HepG2 (cell line): ENCODE measurements around the gene NUP88. TPM values are rescaled to one million over a fixed set of nuclear protein-coding genes. Genes with fewer than 3 reads are reported as not detected.

ENCODE experiments used
- AKAP8 ChIP-seq: sonication (generic); formaldehyde crosslinking; IDR thresholded peaks from 2 replicates; pipeline ENCODE4 v1.5.1; 2020; ENCODE audit warnings: mild to moderate bottlenecking, missing genetic modification reagents
- E2F5 ChIP-seq: sonication (generic); formaldehyde crosslinking; conservative IDR thresholded peaks from 2 replicates; pipeline ENCODE4 v1.4.0; 2020; ENCODE audit warnings: missing genetic modification reagents
- FOXM1 ChIP-seq: sonication (generic); formaldehyde crosslinking; IDR thresholded peaks from 2 replicates; pipeline ENCODE4 v1.5.0; 2020; ENCODE audit warnings: missing genetic modification reagents
- HMGXB4 ChIP-seq, 2 experiments: sonication (generic) in 1 of 2; formaldehyde crosslinking in 1 of 2; IDR thresholded peaks; 2 replicates each; pipeline versions ENCODE4 v1.4.0 to v1.6.1; 2018 to 2020; ENCODE audit warnings: missing genetic modification reagents in 2 of 2, borderline replicate concordance in 1 of 2, low read depth in 1 of 2, mild to moderate bottlenecking in 1 of 2, missing biosample characterization in 1 of 2
- HNRNPLL ChIP-seq: fragments of 200-400 bp; formaldehyde crosslinking; IDR thresholded peaks from 2 replicates; pipeline ENCODE4 v1.6.1; 2017; ENCODE audit warnings: mild to moderate bottlenecking, low read depth, low read length; ENCODE audit not compliant: poor library complexity, severe bottlenecking
- IRF2 ChIP-seq: IDR thresholded peaks from 2 replicates; pipeline ENCODE4 v1.6.1; 2018; ENCODE audit warnings: missing genetic modification reagents, missing compliant biosample characterization
- KDM5A ChIP-seq: fragments of 200-600 bp; sonication (generic); IDR thresholded peaks from 2 replicates; pipeline ENCODE4 v1.7.0; 2018; ENCODE audit warnings: antibody characterized with exemption, mild to moderate bottlenecking, low read length, borderline replicate concordance
- MAF1 ChIP-seq: sonication (generic); formaldehyde crosslinking; IDR thresholded peaks from 2 replicates; pipeline ENCODE4 v1.5.0; 2020; ENCODE audit warnings: missing genetic modification reagents, borderline replicate concordance
- NFE2L1 ChIP-seq: sonication (generic); formaldehyde crosslinking; IDR thresholded peaks from 2 replicates; pipeline ENCODE4 v1.4.0; 2020; ENCODE audit warnings: missing genetic modification reagents, mild to moderate bottlenecking, borderline replicate concordance
- PPARG ChIP-seq: conservative IDR thresholded peaks from 2 replicates; pipeline ENCODE4 v1.6.1; 2016; ENCODE audit warnings: missing biosample characterization, missing genetic modification reagents
- PRDM10 ChIP-seq: sonication (generic); formaldehyde crosslinking; IDR thresholded peaks from 2 replicates; pipeline ENCODE4 v1.4.0; 2020; ENCODE audit warnings: low read depth, missing genetic modification reagents
- RARA ChIP-seq: IDR thresholded peaks from 2 replicates; pipeline ENCODE4 v1.6.1; 2016; ENCODE audit warnings: missing genetic modification reagents, missing compliant biosample characterization
- RFX3 ChIP-seq: IDR thresholded peaks from 2 replicates; pipeline ENCODE4 v1.6.1; 2016; ENCODE audit warnings: missing biosample characterization, missing genetic modification reagents
- SNAPC5 ChIP-seq: sonication (generic); formaldehyde crosslinking; IDR thresholded peaks from 2 replicates; pipeline ENCODE4 v1.8.1; 2023; ENCODE audit warnings: mild to moderate bottlenecking, missing genetic modification reagents, borderline replicate concordance
- THAP7 ChIP-seq: sonication (generic); formaldehyde crosslinking; IDR thresholded peaks from 2 replicates; pipeline ENCODE4 v1.8.1; 2023; ENCODE audit warnings: mild to moderate bottlenecking, missing genetic modification reagents
- TMF1 ChIP-seq: sonication (generic); formaldehyde crosslinking; IDR thresholded peaks from 2 replicates; pipeline ENCODE4 v1.8.1; 2022; ENCODE audit warnings: low read depth, missing genetic modification reagents
- ZNF260 ChIP-seq: sonication (generic); formaldehyde crosslinking; IDR thresholded peaks from 2 replicates; pipeline ENCODE4 v1.4.0; 2020; ENCODE audit warnings: missing genetic modification reagents, low read depth, mild to moderate bottlenecking, borderline replicate concordance
- ZNF335 ChIP-seq: sonication (generic); formaldehyde crosslinking; IDR thresholded peaks from 2 replicates; pipeline ENCODE4 v1.4.0; 2020; ENCODE audit warnings: missing genetic modification reagents
- ZNF784 ChIP-seq: sonication (generic); formaldehyde crosslinking; IDR thresholded peaks from 2 replicates; pipeline ENCODE4 v1.5.1; 2020; ENCODE audit warnings: missing genetic modification reagents, mild to moderate bottlenecking, borderline replicate concordance
- ZNF879 ChIP-seq: sonication (generic); formaldehyde crosslinking; IDR thresholded peaks from 2 replicates; pipeline ENCODE4 v1.8.1; 2023; ENCODE audit warnings: missing genetic modification reagents
- polyA plus RNA-seq, 8 experiments: library from polyadenylated mRNA; depleted of rRNA in 3 of 8; stranded (reverse) in 7 of 8; unstranded in 1 of 8; fragments of >200 nt; fragmentation: Illumina TruSeq in 4 of 8; extraction: Trizol in 4 of 8; gene quantifications; 2 replicates each; pipeline versions ENCODE4 v1.2.1 to v1.2.3, GENCODE V29; 2011 to 2016; ENCODE audit warnings: low read depth in 4 of 8, missing spikeins in 1 of 8, mixed read lengths in 1 of 8; ENCODE audit not compliant: insufficient read depth in 1 of 8
- total RNA-seq, 5 experiments: library from RNA; depleted of rRNA; stranded (reverse); fragments of >200 nt; fragmentation: Illumina TruSeq; extraction: Trizol; gene quantifications; 2 replicates each; pipeline ENCODE4 v1.2.3, GENCODE V29; 2016; ENCODE audit warnings: low read depth in 1 of 5

NUP88 gene
- total and polyA plus RNA-seq, 2 of the 13 experiments (the other 11 are each of a cell fraction or from before 2014, with no cell fraction given) = 48.2 to 130 TPM

- TF ChIP-seq PRDM10 (CRISPR knock-in tag) (peak; percentile 65; the same call in 1 of the 2 replicates), PPARG (CRISPR knock-in tag) (peak; percentile 100), TMF1 (no peak), HMGXB4 (CRISPR knock-in tag; IDR thresholded peaks at IDR 0.05; ENCODE audit: borderline replicate concordance in 1 of 2, low read depth in 1 of 2) (peak in 1 of 2 experiments; percentile 41; a peak in 1 of 4 replicates), ZNF260 (CRISPR knock-in tag) (no peak), RARA (peak; percentile 85), SNAPC5 (CRISPR knock-in tag) (peak; percentile 70; the same call in 1 of the 2 replicates), AKAP8 (no peak), NFE2L1 (CRISPR knock-in tag) (no peak), HNRNPLL (no peak), E2F5 (CRISPR knock-in tag) (no peak), ZNF784 (CRISPR knock-in tag) (0 out of 2 replicates have a peak, but pooled peaks have one; percentile 41), RFX3 (CRISPR knock-in tag) (no peak), MAF1 (CRISPR knock-in tag) (no peak), ZNF335 (CRISPR knock-in tag) (no peak), KDM5A (no peak), IRF2 (CRISPR knock-in tag) (peak; percentile 58; the same call in 1 of the 2 replicates), FOXM1 (CRISPR knock-in tag) (no peak), ZNF879 (no peak), THAP7 (CRISPR knock-in tag) (no peak)
These were observed 14.1 kb downstream of the NUP88 start (continued) for GRCh38 chr17:5405400-5405799.
